OCI-LY3 (cell line): ENCODE data around the gene NHEJ1.

Experiments used
- CTCF ChIP-seq: fragments of 200-600, 300-600 bp; sonication (generic); IDR thresholded peaks from 2 replicates; pipeline ENCODE4 v1.5.1; 2014; ENCODE audit warnings: antibody characterized with exemption, low read length, low read depth
- EZH2phosphoT487 ChIP-seq: fragments of 200-600 bp; shearing (Covaris generic); IDR thresholded peaks from 2 replicates; pipeline ENCODE4 v1.6.1; 2018; ENCODE audit warnings: antibody characterized with exemption, mixed run types, low read depth

GRCh38 chr2:219131327-219131726 lies 29.3 kb downstream of the NHEJ1 start:
- TF ChIP-seq CTCF = no peak
- TF ChIP-seq EZH2phosphoT487 = no peak
